Measurements from ENCODE around the gene TSHR. TPM values are rescaled to one million over a fixed set of nuclear protein-coding genes. Genes with fewer than 3 reads are reported as not detected.

The TSHR gene
- total RNA-seq, 1 donor from 2014 or later: not detected

DNA sequence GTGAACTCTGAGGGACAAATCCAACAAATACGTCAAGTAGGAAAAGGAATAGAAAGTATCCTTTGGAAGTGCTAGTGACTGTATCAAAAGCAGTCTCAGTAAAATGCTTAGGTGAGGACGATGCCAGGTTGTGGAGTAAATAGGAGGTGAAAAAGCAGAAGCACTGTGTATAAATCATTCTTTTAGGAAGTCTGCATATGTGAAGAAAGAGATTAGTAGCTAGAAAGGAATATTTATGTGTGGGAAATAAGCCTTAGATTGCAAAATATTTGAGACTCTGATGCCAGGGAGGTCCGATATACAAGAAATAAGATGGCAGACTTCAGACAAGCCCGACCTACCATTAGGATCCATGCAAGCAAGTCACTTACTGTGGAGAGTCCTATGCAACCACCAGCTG lies 21.7 kb upstream of the TSHR start:
- Histone ChIP-seq H3K9me3 (ENCODE audit: insufficient read depth, low read depth, low read length) (no peaks in the 10 kb centered on the region), H3K9ac (ENCODE audit: low read length) (no peak overlapping the region), H3K27ac (ENCODE audit: low read depth, low read length) (no peak overlapping the region), H3K27me3 (ENCODE audit: insufficient read depth, low read length) (no peaks in the 10 kb centered on the region), H3K4me2 (ENCODE audit: low read length) (no peak overlapping the region), H3K4me1 (ENCODE audit: insufficient read depth, low read length) (peaks cover 16% of the 10 kb centered on the region), H2AFZ (ENCODE audit: low read depth, low read length) (no peak overlapping the region), H3K79me2 (ENCODE audit: insufficient read depth, low read length) (peaks cover 20% of the 10 kb centered on the region), H3K36me3 (ENCODE audit: insufficient read depth, low read length) (no peaks in the 10 kb centered on the region), H4K20me1 (ENCODE audit: insufficient read depth, low read length) (no peaks in the 10 kb centered on the region), H3K4me3 (ENCODE audit: insufficient read depth, low read depth, low read length) (no peak overlapping the region)
- peaks cover 11% of the 10 kb centered on the region for H3K4me1 Mint-ChIP-seq (ENCODE audit: low read depth, unreplicated experiment)
- no peaks in the 10 kb centered on the region for H3K9me3 Mint-ChIP-seq (ENCODE audit: unreplicated experiment)
- no peak for TF ChIP-seq EZH2 (IDR thresholded peaks at IDR 0.05; ENCODE audit: insufficient read depth, low read length)
- TF ChIP-seq, protein P1, sequence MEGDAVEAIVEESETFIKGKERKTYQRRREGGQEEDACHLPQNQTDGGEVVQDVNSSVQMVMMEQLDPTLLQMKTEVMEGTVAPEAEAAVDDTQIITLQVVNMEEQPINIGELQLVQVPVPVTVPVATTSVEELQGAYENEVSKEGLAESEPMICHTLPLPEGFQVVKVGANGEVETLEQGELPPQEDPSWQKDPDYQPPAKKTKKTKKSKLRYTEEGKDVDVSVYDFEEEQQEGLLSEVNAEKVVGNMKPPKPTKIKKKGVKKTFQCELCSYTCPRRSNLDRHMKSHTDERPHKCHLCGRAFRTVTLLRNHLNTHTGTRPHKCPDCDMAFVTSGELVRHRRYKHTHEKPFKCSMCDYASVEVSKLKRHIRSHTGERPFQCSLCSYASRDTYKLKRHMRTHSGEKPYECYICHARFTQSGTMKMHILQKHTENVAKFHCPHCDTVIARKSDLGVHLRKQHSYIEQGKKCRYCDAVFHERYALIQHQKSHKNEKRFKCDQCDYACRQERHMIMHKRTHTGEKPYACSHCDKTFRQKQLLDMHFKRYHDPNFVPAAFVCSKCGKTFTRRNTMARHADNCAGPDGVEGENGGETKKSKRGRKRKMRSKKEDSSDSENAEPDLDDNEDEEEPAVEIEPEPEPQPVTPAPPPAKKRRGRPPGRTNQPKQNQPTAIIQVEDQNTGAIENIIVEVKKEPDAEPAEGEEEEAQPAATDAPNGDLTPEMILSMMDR (IDR thresholded peaks at IDR 0.05; ENCODE audit: insufficient read depth, low read depth, low read length): no peak
- no peak for FAIRE-seq
- no peaks in the 10 kb centered on the region for H3K36me3 Mint-ChIP-seq (ENCODE audit: low read depth, unreplicated experiment)
- no peak for DNase-seq (ENCODE audit: low read depth)
- H3K4me3 Mint-ChIP-seq (ENCODE audit: unreplicated experiment): no peak overlapping the region
- H3K27me3 Mint-ChIP-seq (ENCODE audit: low read depth, unreplicated experiment): no peaks in the 10 kb centered on the region
- no peak overlapping the region for H3K27ac Mint-ChIP-seq (ENCODE audit: unreplicated experiment)

DNA sequence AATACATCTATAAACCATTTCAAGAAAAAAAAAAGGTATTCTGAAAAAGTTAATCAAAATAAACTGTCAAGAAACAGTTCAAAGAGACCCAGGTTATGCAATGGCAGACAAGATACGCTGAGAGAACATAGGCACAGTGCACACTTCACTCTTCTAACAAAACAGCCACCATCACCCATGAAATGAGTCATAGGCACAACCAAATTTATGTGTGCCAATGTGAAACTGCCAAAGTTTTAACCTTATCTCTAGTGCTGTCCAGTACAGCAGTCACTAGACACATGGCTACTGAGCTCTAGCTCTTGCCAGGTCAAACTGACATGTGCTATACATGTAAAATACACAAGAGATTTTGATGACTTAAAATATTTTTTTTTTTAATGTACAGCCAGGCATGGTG lies 15.3 kb upstream of the TSHR start:
- Histone ChIP-seq H3K36me3 (ENCODE audit: insufficient read depth, low read length) (no peaks in the 10 kb centered on the region), H3K4me3 (ENCODE audit: insufficient read depth, low read depth, low read length) (no peak overlapping the region), H3K79me2 (ENCODE audit: insufficient read depth, low read length) (peaks cover 23% of the 10 kb centered on the region), H3K9me3 (ENCODE audit: insufficient read depth, low read depth, low read length) (no peaks in the 10 kb centered on the region), H2AFZ (ENCODE audit: low read depth, low read length) (no peak overlapping the region), H3K4me2 (ENCODE audit: low read length) (peak overlapping the region; percentile 20), H3K27me3 (ENCODE audit: insufficient read depth, low read length) (no peaks in the 10 kb centered on the region), H3K9ac (ENCODE audit: low read length) (no peak overlapping the region), H4K20me1 (ENCODE audit: insufficient read depth, low read length) (no peaks in the 10 kb centered on the region), H3K4me1 (ENCODE audit: insufficient read depth, low read length) (peaks cover 5% of the 10 kb centered on the region), H3K27ac (ENCODE audit: low read depth, low read length) (no peak overlapping the region)
- H3K27me3 Mint-ChIP-seq (ENCODE audit: low read depth, unreplicated experiment): no peaks in the 10 kb centered on the region
- no peaks in the 10 kb centered on the region for H3K4me1 Mint-ChIP-seq (ENCODE audit: low read depth, unreplicated experiment)
- DNase-seq (ENCODE audit: low read depth): no peak
- FAIRE-seq: no peak
- H3K9me3 Mint-ChIP-seq (ENCODE audit: unreplicated experiment): no peaks in the 10 kb centered on the region
- TF ChIP-seq, protein P1 (IDR thresholded peaks at IDR 0.05; ENCODE audit: insufficient read depth, low read depth, low read length): no peak
- no peaks in the 10 kb centered on the region for H3K36me3 Mint-ChIP-seq (ENCODE audit: low read depth, unreplicated experiment)
- no peak overlapping the region for H3K27ac Mint-ChIP-seq (ENCODE audit: unreplicated experiment)
- H3K4me3 Mint-ChIP-seq (ENCODE audit: unreplicated experiment): no peak overlapping the region

- Histone ChIP-seq H3K4me1 (ENCODE audit: insufficient read depth, low read length) (peaks cover 5% of the 10 kb centered on the region), H3K9ac (ENCODE audit: low read length) (peak within 1 kb of the TSS; percentile 82), H2AFZ (ENCODE audit: low read depth, low read length) (peak within 1 kb of the TSS; percentile 89), H3K4me2 (ENCODE audit: low read length) (peak within 1 kb of the TSS; percentile 87), H3K27me3 (ENCODE audit: insufficient read depth, low read length) (no peaks in the 10 kb centered on the region), H3K36me3 (ENCODE audit: insufficient read depth, low read length) (no peaks in the 10 kb centered on the region), H3K4me3 (ENCODE audit: insufficient read depth, low read depth, low read length) (peak within 1 kb of the TSS; percentile 78), H4K20me1 (ENCODE audit: insufficient read depth, low read length) (no peaks in the 10 kb centered on the region), H3K9me3 (ENCODE audit: insufficient read depth, low read depth, low read length) (no peaks in the 10 kb centered on the region), H3K79me2 (ENCODE audit: insufficient read depth, low read length) (peaks cover 19% of the 10 kb centered on the region), H3K27ac (ENCODE audit: low read depth, low read length) (peak within 1 kb of the TSS; percentile 43)
- Mint-ChIP-seq H3K27me3 (ENCODE audit: low read depth, unreplicated experiment) (no peaks in the 10 kb centered on the region), H3K36me3 (ENCODE audit: low read depth, unreplicated experiment) (no peaks in the 10 kb centered on the region), H3K9me3 (ENCODE audit: unreplicated experiment) (no peaks in the 10 kb centered on the region), H3K27ac (ENCODE audit: unreplicated experiment) (peak within 1 kb of the TSS; percentile 90), H3K4me3 (ENCODE audit: unreplicated experiment) (peak within 1 kb of the TSS; percentile 92), H3K4me1 (ENCODE audit: low read depth, unreplicated experiment) (no peaks in the 10 kb centered on the region)
- DNase-seq (ENCODE audit: low read depth): peak; percentile 96
- TF ChIP-seq EZH2 (IDR thresholded peaks at IDR 0.05; ENCODE audit: insufficient read depth, low read length): no peak
- TF ChIP-seq, protein P1 (IDR thresholded peaks at IDR 0.05; ENCODE audit: insufficient read depth, low read depth, low read length): no peak
- peak; percentile 73 for FAIRE-seq
Measured at GRCh38 chr14:80941241-80942185, 13.9 kb upstream of the TSHR start, which contains the start of gene CEP128. CEP128 (minus strand) TSS chr14:80941738.

All from astrocyte (in vitro differentiated cells and primary cell).